ENCODE results near the gene PTCHD4.

- TF ChIP-seq CTCF (IDR thresholded peaks at IDR 0.05) (no peak), POLR2A (IDR thresholded peaks at IDR 0.05) (no peak)
These were observed 41.7 kb downstream of the PTCHD4 start for GRCh38 chr6:48069280-48069679.

Measured in heart left ventricle (tissue), 13 donors.